Esophagus squamous epithelium (tissue), 4 donors: Measurements from ENCODE around the gene RABGAP1L.

ENCODE experiments used
- POLR2A ChIP-seq, 4 donors: fragments of 450-650 bp; IDR thresholded peaks; one replicate each; pipeline ENCODE4 v1.6.1; 2017; ENCODE audit warnings: antibody characterized with exemption in 4 of 4, mild to moderate bottlenecking in 4 of 4, moderate library complexity in 3 of 4
- TF ChIP-seq, protein P1 (sequence below), 6 experiments: fragments of 450-650 bp in 4 of 6; fragments of 200-600 bp in 2 of 6; sonication (generic) in 2 of 6; IDR thresholded peaks; one replicate each; pipeline ENCODE4 v1.5.1; 2016 to 2019; ENCODE audit warnings: antibody characterized with exemption in 6 of 6, mild to moderate bottlenecking in 4 of 6, moderate library complexity in 4 of 6

DNA sequence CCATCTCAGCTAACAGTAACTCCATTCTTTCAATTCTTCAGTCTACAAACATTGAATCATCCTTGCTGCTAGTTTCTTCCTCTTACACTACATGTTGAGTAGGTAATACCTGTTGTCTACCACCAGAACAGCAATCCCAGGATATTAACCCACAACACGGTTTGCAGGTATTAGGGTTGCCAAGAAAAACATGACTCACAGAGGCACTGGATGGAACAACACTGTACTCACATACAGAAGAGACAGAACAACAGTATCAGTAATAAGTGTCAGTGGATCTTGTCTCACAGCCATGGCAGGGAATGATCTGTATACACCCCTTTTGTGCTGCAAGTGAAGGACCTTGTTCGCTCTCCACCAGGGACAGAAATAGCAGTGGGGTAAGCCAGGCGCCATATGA lies 500.5 kb downstream of the RABGAP1L start:
- TF ChIP-seq, protein P1, sequence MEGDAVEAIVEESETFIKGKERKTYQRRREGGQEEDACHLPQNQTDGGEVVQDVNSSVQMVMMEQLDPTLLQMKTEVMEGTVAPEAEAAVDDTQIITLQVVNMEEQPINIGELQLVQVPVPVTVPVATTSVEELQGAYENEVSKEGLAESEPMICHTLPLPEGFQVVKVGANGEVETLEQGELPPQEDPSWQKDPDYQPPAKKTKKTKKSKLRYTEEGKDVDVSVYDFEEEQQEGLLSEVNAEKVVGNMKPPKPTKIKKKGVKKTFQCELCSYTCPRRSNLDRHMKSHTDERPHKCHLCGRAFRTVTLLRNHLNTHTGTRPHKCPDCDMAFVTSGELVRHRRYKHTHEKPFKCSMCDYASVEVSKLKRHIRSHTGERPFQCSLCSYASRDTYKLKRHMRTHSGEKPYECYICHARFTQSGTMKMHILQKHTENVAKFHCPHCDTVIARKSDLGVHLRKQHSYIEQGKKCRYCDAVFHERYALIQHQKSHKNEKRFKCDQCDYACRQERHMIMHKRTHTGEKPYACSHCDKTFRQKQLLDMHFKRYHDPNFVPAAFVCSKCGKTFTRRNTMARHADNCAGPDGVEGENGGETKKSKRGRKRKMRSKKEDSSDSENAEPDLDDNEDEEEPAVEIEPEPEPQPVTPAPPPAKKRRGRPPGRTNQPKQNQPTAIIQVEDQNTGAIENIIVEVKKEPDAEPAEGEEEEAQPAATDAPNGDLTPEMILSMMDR (IDR thresholded peaks at IDR 0.05), result peak in 1 of 6 experiments; percentile 30
- no peak for TF ChIP-seq POLR2A (IDR thresholded peaks at IDR 0.05)
